ENCODE results near the gene LYPD6B.

DNA sequence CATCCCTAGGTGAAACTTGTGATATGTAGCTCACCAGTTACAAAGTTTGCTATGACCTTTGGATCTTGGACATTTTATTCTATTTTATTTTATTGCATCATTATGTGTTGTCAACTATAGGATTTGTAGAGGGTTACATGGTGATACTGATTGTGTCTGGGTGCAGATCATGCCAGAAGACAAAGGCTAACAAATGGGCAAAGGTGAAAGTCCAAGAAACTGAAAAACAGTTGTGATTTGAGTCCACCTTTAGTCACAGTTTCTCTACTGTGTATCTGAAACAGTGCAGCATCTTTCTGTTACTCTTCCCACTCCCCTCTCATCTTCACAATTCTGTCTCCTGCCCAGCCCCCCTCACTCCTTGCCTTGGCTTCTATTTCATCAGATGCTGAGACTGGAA lies 180.0 kb downstream of the LYPD6B start:
- TF ChIP-seq, protein P1, sequence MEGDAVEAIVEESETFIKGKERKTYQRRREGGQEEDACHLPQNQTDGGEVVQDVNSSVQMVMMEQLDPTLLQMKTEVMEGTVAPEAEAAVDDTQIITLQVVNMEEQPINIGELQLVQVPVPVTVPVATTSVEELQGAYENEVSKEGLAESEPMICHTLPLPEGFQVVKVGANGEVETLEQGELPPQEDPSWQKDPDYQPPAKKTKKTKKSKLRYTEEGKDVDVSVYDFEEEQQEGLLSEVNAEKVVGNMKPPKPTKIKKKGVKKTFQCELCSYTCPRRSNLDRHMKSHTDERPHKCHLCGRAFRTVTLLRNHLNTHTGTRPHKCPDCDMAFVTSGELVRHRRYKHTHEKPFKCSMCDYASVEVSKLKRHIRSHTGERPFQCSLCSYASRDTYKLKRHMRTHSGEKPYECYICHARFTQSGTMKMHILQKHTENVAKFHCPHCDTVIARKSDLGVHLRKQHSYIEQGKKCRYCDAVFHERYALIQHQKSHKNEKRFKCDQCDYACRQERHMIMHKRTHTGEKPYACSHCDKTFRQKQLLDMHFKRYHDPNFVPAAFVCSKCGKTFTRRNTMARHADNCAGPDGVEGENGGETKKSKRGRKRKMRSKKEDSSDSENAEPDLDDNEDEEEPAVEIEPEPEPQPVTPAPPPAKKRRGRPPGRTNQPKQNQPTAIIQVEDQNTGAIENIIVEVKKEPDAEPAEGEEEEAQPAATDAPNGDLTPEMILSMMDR (IDR thresholded peaks at IDR 0.05) = no peak
- TF ChIP-seq, protein P2, sequence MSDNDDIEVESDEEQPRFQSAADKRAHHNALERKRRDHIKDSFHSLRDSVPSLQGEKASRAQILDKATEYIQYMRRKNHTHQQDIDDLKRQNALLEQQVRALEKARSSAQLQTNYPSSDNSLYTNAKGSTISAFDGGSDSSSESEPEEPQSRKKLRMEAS (IDR thresholded peaks at IDR 0.05; ENCODE audit: low read depth) = no peak
- TF ChIP-seq RFX5 (IDR thresholded peaks at IDR 0.05; ENCODE audit: low read length) (no peak), RAD21 (IDR thresholded peaks at IDR 0.05; ENCODE audit: low read length) (no peak), FOXJ3 (CRISPR knock-in tag; IDR thresholded peaks at IDR 0.05) (no peak), GABPA (IDR thresholded peaks at IDR 0.05; ENCODE audit: low read depth) (no peak), POLR2AphosphoS5 (IDR thresholded peaks at IDR 0.05; ENCODE audit: low read depth, low read length) (no peak)
- TF ChIP-seq, protein P3, sequence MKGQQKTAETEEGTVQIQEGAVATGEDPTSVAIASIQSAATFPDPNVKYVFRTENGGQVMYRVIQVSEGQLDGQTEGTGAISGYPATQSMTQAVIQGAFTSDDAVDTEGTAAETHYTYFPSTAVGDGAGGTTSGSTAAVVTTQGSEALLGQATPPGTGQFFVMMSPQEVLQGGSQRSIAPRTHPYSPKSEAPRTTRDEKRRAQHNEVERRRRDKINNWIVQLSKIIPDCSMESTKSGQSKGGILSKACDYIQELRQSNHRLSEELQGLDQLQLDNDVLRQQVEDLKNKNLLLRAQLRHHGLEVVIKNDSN (IDR thresholded peaks at IDR 0.05; ENCODE audit: borderline replicate concordance, low read depth) = no peak

Data from SK-N-SH (cell line).